ENCODE measurements around the gene STOX2.

Gene STOX2

DNA sequence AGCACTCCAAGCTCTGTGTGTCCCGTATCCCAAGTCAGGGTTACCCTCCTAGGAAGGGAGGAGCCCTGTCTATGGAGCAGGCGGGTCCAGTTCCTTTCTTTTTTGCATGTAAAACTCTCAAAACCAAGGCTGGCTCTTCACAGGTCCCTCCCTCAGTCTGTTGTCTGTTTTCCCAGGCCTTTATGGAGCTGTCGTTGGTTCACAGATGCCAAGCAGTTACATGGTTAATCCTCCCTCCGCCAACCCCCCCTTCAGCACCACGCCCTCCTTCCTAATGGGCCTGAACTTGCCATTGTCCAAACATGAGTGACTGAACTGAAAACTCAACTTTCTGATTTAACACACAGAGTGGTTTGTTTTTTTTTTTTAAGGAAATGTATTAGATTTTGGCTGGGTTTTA is 148.3 kb downstream of the STOX2 start:
- TF ChIP-seq RAD21 (IDR thresholded peaks at IDR 0.05; ENCODE audit: low read depth) = no peak
- TF ChIP-seq USF1 (IDR thresholded peaks at IDR 0.05) = no peak
- no peak for TF ChIP-seq EGR1 (IDR thresholded peaks at IDR 0.05)
- TF ChIP-seq CREB1 (IDR thresholded peaks at IDR 0.05; ENCODE audit: low read depth) = no peak
- no peak for TF ChIP-seq FOXM1 (IDR thresholded peaks at IDR 0.05; ENCODE audit: borderline replicate concordance, low read depth)
- no peak for TF ChIP-seq ZBTB7A (IDR thresholded peaks at IDR 0.05; ENCODE audit: low read depth)
- no peak for TF ChIP-seq EP300 (IDR thresholded peaks at IDR 0.05; ENCODE audit: borderline replicate concordance)
- no peak for TF ChIP-seq TAF1 (IDR thresholded peaks at IDR 0.05; ENCODE audit: low read depth)
- TF ChIP-seq, protein P1, sequence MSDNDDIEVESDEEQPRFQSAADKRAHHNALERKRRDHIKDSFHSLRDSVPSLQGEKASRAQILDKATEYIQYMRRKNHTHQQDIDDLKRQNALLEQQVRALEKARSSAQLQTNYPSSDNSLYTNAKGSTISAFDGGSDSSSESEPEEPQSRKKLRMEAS (IDR thresholded peaks at IDR 0.05) = no peak
- no peak for TF ChIP-seq CEBPB (IDR thresholded peaks at IDR 0.05)
- TF ChIP-seq TCF12 (IDR thresholded peaks at IDR 0.05; ENCODE audit: low read depth) = no peak
- TF ChIP-seq NFIC (IDR thresholded peaks at IDR 0.05) = no peak

GRCh38 chr4:184056877-184057276 is 151.8 kb downstream of the STOX2 start:
- TF ChIP-seq REST (IDR thresholded peaks at IDR 0.05; ENCODE audit: low read depth) (no peak), EP300 (IDR thresholded peaks at IDR 0.05; ENCODE audit: borderline replicate concordance) (no peak), USF1 (IDR thresholded peaks at IDR 0.05) (no peak), TCF12 (IDR thresholded peaks at IDR 0.05; ENCODE audit: low read depth) (no peak), TAF1 (IDR thresholded peaks at IDR 0.05; ENCODE audit: low read depth) (no peak), TEAD4 (IDR thresholded peaks at IDR 0.05) (no peak), FOXM1 (IDR thresholded peaks at IDR 0.05; ENCODE audit: borderline replicate concordance, low read depth) (no peak), ZBTB7A (IDR thresholded peaks at IDR 0.05; ENCODE audit: low read depth) (no peak), NFIC (IDR thresholded peaks at IDR 0.05) (no peak), CREB1 (IDR thresholded peaks at IDR 0.05; ENCODE audit: low read depth) (no peak), RAD21 (IDR thresholded peaks at IDR 0.05; ENCODE audit: low read depth) (no peak)
- TF ChIP-seq, protein P1 (IDR thresholded peaks at IDR 0.05) = no peak

- no peak for TF ChIP-seq REST (IDR thresholded peaks at IDR 0.05; ENCODE audit: low read depth)
- TF ChIP-seq YY1 (IDR thresholded peaks at IDR 0.05; ENCODE audit: low read depth) = no peak
- no peak for TF ChIP-seq ZBTB7A (IDR thresholded peaks at IDR 0.05; ENCODE audit: low read depth)
- TF ChIP-seq TCF12 (IDR thresholded peaks at IDR 0.05; ENCODE audit: low read depth) = no peak
- TF ChIP-seq CREB1 (IDR thresholded peaks at IDR 0.05; ENCODE audit: low read depth) = no peak
- no peak for TF ChIP-seq FOXM1 (IDR thresholded peaks at IDR 0.05; ENCODE audit: borderline replicate concordance, low read depth)
- TF ChIP-seq EGR1 (IDR thresholded peaks at IDR 0.05) = no peak
- TF ChIP-seq TAF1 (IDR thresholded peaks at IDR 0.05; ENCODE audit: low read depth) = no peak
These were observed 152.9 kb downstream of the STOX2 start for GRCh38 chr4:184058026-184058425.

- no peak for TF ChIP-seq CREB1 (IDR thresholded peaks at IDR 0.05; ENCODE audit: low read depth)
- TF ChIP-seq USF1 (IDR thresholded peaks at IDR 0.05) = no peak
- no peak for TF ChIP-seq EGR1 (IDR thresholded peaks at IDR 0.05)
- TF ChIP-seq, protein P1 (IDR thresholded peaks at IDR 0.05) = no peak
- TF ChIP-seq TAF1 (IDR thresholded peaks at IDR 0.05; ENCODE audit: low read depth) = no peak
- TF ChIP-seq REST (IDR thresholded peaks at IDR 0.05; ENCODE audit: low read depth) = no peak
- no peak for TF ChIP-seq ZBTB7A (IDR thresholded peaks at IDR 0.05; ENCODE audit: low read depth)
- TF ChIP-seq NFIC (IDR thresholded peaks at IDR 0.05) = no peak
These were observed 154.0 kb downstream of the STOX2 start for GRCh38 chr4:184059099-184059498.

Data from Ishikawa (cell line).